Measurements from ENCODE around the gene CZIB. TPM values are rescaled to one million over a fixed set of nuclear protein-coding genes. Genes with fewer than 3 reads are reported as not detected.

CZIB gene
- total RNA-seq, 1 experiment from 2014 or later = 43.1 TPM

DNA sequence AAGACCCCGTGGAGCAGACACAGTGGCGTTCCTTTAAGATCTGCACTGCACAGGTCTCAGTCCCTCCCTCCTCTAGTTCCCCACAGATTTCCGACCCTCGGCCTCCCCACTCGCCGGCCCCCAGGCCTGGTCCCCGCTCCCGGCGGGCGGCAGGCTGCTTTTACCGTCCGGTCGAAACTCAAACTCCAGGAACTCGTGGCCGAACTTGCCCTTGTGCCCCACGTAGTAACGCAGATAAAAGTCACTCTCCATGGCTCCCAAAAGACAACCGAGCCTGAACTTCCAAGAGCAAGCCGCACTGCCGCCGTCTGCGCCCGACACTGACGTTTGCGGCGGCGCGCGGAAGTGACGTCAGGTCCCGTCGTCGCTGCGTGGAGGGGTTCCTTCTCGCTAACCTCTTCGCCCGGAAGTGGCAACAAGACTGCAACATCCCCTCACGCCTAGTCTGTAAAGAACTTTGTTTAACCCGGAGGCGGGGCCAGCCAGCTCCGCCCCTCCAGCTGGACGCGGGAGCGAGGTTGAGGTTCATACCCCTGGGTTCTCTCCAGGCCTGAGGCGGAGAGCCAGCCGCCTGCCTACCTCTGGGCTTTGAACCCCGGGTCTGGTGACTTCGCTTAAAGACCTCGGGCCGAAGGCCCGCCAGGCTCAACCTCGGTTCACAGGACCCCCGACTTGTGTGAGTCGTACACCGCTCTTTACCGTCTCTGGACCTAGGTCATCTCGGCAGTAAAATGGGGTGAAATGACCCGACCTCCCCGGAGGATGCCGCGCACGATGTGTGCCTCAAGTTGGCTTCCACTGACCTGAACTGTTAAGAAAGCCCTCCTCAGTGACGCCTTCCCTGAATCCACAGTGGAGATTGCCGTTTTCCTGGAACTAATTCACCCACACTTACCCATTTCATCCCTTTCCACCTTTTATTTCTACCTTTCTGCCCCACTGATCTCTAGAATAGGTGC, 18.0 kb upstream of the CZIB start, which contains the start of gene MAGOH:
Gene MAGOH (minus strand): TSS at position 322 of the 959 bp plus-strand sequence. CDS start 70 bp downstream, at position 252.
- H4K20me1 ChIP-seq (ENCODE audit: insufficient read depth) = no peaks in the 10 kb centered on the region
- peaks cover 8 to 20% of the 10 kb centered on the region in 2 experiments; a peak in 2 of 4 replicates for H3K4me1 ChIP-seq (ENCODE audit: control insufficient read depth in 1 of 2, insufficient read depth in 2 of 2, low read length in 2 of 2)
- peak within 1 kb of the TSS; percentile 57 for H3K27ac ChIP-seq (ENCODE audit: low read depth, low read length)
- RAD21 ChIA-PET (ENCODE audit: low non-redundant PET in 1 of 2, low total read pairs in 2 of 2, uncharacterized antibody in 2 of 2, unreplicated experiment in 2 of 2) = interaction anchor here in 1 of 2 experiments (0.6 kb wide), 1 partner anchor 226 kb away, joined by 3 read pairs; no protein-coding TSS in a partner anchor
- peak within 1 kb of the TSS; percentile 82 for H3K9ac ChIP-seq (ENCODE audit: low read length)
- POLR2A ChIA-PET = interaction anchor here (0.8 to 1.0 kb wide), 5 partner anchors 9 to 707 kb away, joined by 3 to 6 read pairs (median 3); partner anchors contain the start of genes CZIB, IFT25 and LRRC42
- peaks cover 42% of the 10 kb centered on the region for H3K79me2 ChIP-seq (ENCODE audit: insufficient read depth, low read length)
- no peaks in the 10 kb centered on the region for H3K27me3 ChIP-seq (ENCODE audit: insufficient read depth, low read length)
- TSS peak; percentile 96 for BruUV-seq (replicated peaks)
- H3K9me2 ChIP-seq (ENCODE audit: insufficient read depth) = no peaks in the 10 kb centered on the region
- peaks cover 12 to 14% of the 10 kb centered on the region in 2 experiments; a peak in 2 of 4 replicates for H3K36me3 ChIP-seq (ENCODE audit: control insufficient read depth in 1 of 2, insufficient read depth in 2 of 2, low read length in 2 of 2)
- peak within 1 kb of the TSS; percentile 88 to 98 for H3K4me3 ChIP-seq (replicated peaks in 1 of 2; ENCODE audit: low read depth in 1 of 2, low read length in 2 of 2)
- H3K4me2 ChIP-seq (ENCODE audit: low read length) = peak within 1 kb of the TSS; percentile 81
- H3K9me3 ChIP-seq (ENCODE audit: control insufficient read depth in 1 of 2, insufficient read depth in 1 of 2, low read depth in 1 of 2, low read length in 2 of 2) = no peaks in the 10 kb centered on the region
- ATAC-seq = peak; percentile 97
- peak; percentile 89 for TF ChIP-seq ZFX (IDR thresholded peaks at IDR 0.05)
- no peak for TF ChIP-seq ZNF274 (IDR thresholded peaks at IDR 0.05; ENCODE audit: low read depth, low read length)
- TF ChIP-seq, protein P1, sequence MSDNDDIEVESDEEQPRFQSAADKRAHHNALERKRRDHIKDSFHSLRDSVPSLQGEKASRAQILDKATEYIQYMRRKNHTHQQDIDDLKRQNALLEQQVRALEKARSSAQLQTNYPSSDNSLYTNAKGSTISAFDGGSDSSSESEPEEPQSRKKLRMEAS (IDR thresholded peaks at IDR 0.05) = peak; percentile 88
- TF ChIP-seq CEBPB (IDR thresholded peaks at IDR 0.05; ENCODE audit: low read depth) = peak; percentile 81
- peak; percentile 21 for TF ChIP-seq POLR2A (IDR thresholded peaks at IDR 0.05; ENCODE audit: borderline replicate concordance, extremely low read depth, insufficient read depth, insufficient read length)
- TF ChIP-seq, protein P2, sequence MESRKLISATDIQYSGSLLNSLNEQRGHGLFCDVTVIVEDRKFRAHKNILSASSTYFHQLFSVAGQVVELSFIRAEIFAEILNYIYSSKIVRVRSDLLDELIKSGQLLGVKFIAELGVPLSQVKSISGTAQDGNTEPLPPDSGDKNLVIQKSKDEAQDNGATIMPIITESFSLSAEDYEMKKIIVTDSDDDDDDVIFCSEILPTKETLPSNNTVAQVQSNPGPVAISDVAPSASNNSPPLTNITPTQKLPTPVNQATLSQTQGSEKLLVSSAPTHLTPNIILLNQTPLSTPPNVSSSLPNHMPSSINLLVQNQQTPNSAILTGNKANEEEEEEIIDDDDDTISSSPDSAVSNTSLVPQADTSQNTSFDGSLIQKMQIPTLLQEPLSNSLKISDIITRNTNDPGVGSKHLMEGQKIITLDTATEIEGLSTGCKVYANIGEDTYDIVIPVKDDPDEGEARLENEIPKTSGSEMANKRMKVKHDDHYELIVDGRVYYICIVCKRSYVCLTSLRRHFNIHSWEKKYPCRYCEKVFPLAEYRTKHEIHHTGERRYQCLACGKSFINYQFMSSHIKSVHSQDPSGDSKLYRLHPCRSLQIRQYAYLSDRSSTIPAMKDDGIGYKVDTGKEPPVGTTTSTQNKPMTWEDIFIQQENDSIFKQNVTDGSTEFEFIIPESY (IDR thresholded peaks at IDR 0.05; ENCODE audit: extremely low read depth, insufficient replicate concordance, low read length) = no peak
- peak; percentile 96 for TF ChIP-seq SRF (IDR thresholded peaks at IDR 0.05; ENCODE audit: low read depth)
- TF ChIP-seq CBX3 (IDR thresholded peaks at IDR 0.05; ENCODE audit: low read depth) = peak; percentile 86
- peak; percentile 90 for TF ChIP-seq POLR2AphosphoS5 (IDR thresholded peaks at IDR 0.05; ENCODE audit: low read depth, low read length)
- TF ChIP-seq SP1 (IDR thresholded peaks at IDR 0.05; ENCODE audit: low read depth) = peak; percentile 81; the same call in 1 of the 2 replicates
- no peak for TF ChIP-seq RAD21 (IDR thresholded peaks at IDR 0.05; ENCODE audit: low read depth)
- TF ChIP-seq ELF1 (IDR thresholded peaks at IDR 0.05; ENCODE audit: borderline replicate concordance, low read depth) = peak; percentile 82
- peak; percentile 88 for TF ChIP-seq SIN3A (IDR thresholded peaks at IDR 0.05; ENCODE audit: low read depth)
- TF ChIP-seq TCF7L2 (IDR thresholded peaks at IDR 0.05; ENCODE audit: borderline replicate concordance, extremely low read depth, insufficient read depth, insufficient read length) = peak; percentile 96
- CTCF ChIA-PET = no interaction called here
- no peak within 1 kb of the TSS for H2AFZ ChIP-seq (ENCODE audit: low read depth, low read length, poor library complexity, severe bottlenecking)
- intact Hi-C loops (cut with micrococcal nuclease) = no loop called here
- DNase-seq (ENCODE audit: low read depth, low spot score) = peak; percentile 89

All from HCT116 (cell line).